Measurements from ENCODE around the gene PARP15. TPM values are rescaled to one million over a fixed set of nuclear protein-coding genes. Genes with fewer than 3 reads are reported as not detected.

PARP15 gene
- total RNA-seq, 2 experiments from 2014 or later: 41.6 to 41.8 TPM

DNA sequence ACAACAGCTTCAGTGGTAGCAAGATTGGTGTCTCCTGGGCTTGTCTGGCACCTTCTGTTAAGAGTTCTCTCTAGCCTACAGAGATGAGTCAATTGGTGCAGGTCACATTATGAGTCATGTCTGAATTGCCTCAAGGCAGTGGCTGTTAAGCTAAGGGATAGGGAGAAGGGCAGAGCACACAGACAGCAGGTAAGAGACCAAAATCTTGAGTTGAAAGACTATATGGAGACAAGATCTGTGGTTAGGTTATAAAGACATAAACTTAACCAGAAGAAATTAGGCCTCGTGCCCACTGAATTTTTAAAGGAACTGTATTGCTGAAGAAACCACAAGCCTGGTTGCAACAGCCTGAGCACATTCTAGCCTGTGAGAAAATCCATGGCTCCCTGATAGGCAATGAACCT lies 43.5 kb upstream of the PARP15 start:
- peak in 1 of 14 experiments; percentile 9 for DNase-seq
- no peaks in the 10 kb centered on the region for H3K27me3 ChIP-seq (ENCODE audit: control insufficient read depth in 1 of 2, insufficient read depth in 2 of 2, low read length in 2 of 2)
- H3K4me3 Mint-ChIP-seq: no peak overlapping the region
- intact Hi-C loops (cut with DNase I, micrococcal nuclease): no loop called here
- no peaks in the 10 kb centered on the region for H3K9me3 ChIP-seq (ENCODE audit: control insufficient read depth in 1 of 2, insufficient read depth in 1 of 2, low read length in 2 of 2)
- no peak overlapping the region for H3K27ac ChIP-seq (ENCODE audit: low read depth in 1 of 2, low read length in 2 of 2)
- H3K27me3 Mint-ChIP-seq: no peaks in the 10 kb centered on the region
- TF ChIP-seq, protein P1, sequence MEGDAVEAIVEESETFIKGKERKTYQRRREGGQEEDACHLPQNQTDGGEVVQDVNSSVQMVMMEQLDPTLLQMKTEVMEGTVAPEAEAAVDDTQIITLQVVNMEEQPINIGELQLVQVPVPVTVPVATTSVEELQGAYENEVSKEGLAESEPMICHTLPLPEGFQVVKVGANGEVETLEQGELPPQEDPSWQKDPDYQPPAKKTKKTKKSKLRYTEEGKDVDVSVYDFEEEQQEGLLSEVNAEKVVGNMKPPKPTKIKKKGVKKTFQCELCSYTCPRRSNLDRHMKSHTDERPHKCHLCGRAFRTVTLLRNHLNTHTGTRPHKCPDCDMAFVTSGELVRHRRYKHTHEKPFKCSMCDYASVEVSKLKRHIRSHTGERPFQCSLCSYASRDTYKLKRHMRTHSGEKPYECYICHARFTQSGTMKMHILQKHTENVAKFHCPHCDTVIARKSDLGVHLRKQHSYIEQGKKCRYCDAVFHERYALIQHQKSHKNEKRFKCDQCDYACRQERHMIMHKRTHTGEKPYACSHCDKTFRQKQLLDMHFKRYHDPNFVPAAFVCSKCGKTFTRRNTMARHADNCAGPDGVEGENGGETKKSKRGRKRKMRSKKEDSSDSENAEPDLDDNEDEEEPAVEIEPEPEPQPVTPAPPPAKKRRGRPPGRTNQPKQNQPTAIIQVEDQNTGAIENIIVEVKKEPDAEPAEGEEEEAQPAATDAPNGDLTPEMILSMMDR (IDR thresholded peaks at IDR 0.05): no peak
- peaks cover 83% of the 10 kb centered on the region for H3K36me3 ChIP-seq (ENCODE audit: insufficient read depth, low read length)
- no peaks in the 10 kb centered on the region for H3K4me1 ChIP-seq (ENCODE audit: insufficient read depth, low read length)
- no peaks in the 10 kb centered on the region for H3K9me3 Mint-ChIP-seq
- peaks cover 4% of the 10 kb centered on the region for H3K4me1 Mint-ChIP-seq (ENCODE audit: low read depth)
- ATAC-seq (ENCODE audit: poor library complexity): no peak
- H3K4me3 ChIP-seq (ENCODE audit: low read length): no peak overlapping the region
- H3K36me3 Mint-ChIP-seq (ENCODE audit: low read depth): peaks cover 85% of the 10 kb centered on the region
- H3K27ac Mint-ChIP-seq: no peak overlapping the region
- POLR2A ChIA-PET: no interaction called here
- CTCF ChIA-PET: no interaction called here

DNA sequence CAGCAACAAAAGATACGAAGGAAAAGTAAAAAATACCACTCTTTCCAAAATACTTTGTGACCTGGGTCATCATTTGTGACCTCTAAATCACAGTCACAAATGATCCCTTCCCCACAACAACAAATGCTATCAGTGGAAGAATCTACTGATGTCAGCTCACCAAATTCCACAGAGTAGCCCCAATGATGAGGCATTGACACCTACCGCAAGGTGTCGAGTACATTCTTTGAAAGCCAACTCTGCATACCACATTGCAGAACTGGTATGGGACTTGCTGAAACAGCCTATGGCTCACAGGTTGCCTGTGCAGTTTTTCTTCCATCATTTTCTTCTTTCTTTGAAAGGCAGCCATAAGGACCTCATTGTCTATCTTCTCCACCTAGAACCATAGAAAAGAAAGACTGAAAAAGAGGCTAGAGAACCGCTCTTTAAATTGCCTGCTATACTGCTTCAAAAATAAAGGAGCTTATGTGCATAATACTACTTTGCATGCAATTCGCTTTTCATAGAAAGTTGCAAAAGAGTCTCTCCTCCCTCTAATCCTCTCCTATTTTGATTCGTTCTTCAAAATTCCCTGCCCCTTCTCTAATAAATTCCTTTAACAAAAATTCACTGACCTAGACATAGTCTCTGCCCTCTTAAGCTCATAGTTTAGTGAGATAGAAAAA lies 41.4 kb upstream of the PARP15 start:
- no peaks in the 10 kb centered on the region for H3K9me3 ChIP-seq (ENCODE audit: control insufficient read depth in 1 of 2, insufficient read depth in 1 of 2, low read length in 2 of 2)
- no peaks in the 10 kb centered on the region for H3K4me1 ChIP-seq (ENCODE audit: insufficient read depth, low read length)
- DNase-seq (no peak), ATAC-seq (ENCODE audit: poor library complexity) (no peak)
- no peak overlapping the region for H3K27ac ChIP-seq (ENCODE audit: low read depth in 1 of 2, low read length in 2 of 2)
- peaks cover 93% of the 10 kb centered on the region for H3K36me3 Mint-ChIP-seq (ENCODE audit: low read depth)
- H3K4me1 Mint-ChIP-seq (ENCODE audit: low read depth): peaks cover 9% of the 10 kb centered on the region
- no peaks in the 10 kb centered on the region for H3K27me3 Mint-ChIP-seq
- ChIA-PET POLR2A (interaction anchor here (0.8 to 1.0 kb wide), 2 partner anchors 66 to 164 kb away, joined by 3 read pairs; no protein-coding TSS in a partner anchor), CTCF (no interaction called here)
- no peak overlapping the region for H3K4me3 ChIP-seq (ENCODE audit: low read length)
- H3K27ac Mint-ChIP-seq: no peak overlapping the region
- intact Hi-C loops (cut with DNase I, micrococcal nuclease): no loop called here
- peaks cover 92% of the 10 kb centered on the region for H3K36me3 ChIP-seq (ENCODE audit: insufficient read depth, low read length)
- no peaks in the 10 kb centered on the region for H3K27me3 ChIP-seq (ENCODE audit: control insufficient read depth in 1 of 2, insufficient read depth in 2 of 2, low read length in 2 of 2)
- H3K9me3 Mint-ChIP-seq: no peaks in the 10 kb centered on the region
- TF ChIP-seq, protein P1 (IDR thresholded peaks at IDR 0.05): no peak
- no peak overlapping the region for H3K4me3 Mint-ChIP-seq

DNA sequence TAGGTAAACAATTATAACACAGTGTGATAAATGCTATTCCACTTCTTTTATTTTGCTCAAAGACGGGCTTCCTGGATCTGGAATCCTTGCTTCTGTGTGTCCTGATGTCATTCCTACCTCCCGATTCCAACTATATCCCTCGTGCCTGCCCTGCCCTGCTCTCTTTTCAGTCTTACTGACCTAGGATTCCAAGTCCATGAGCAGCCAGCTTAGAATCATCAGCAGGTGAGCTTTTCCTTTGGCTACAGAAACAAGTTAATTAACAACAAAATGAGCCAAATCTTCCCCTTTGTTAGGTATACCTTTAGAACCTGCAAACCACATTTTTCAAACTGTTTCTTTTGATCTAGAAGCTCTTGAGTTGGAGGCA lies 40.8 kb upstream of the PARP15 start:
- no peaks in the 10 kb centered on the region for H3K27me3 Mint-ChIP-seq
- Histone ChIP-seq H3K9me3 (ENCODE audit: control insufficient read depth in 1 of 2, insufficient read depth in 1 of 2, low read length in 2 of 2) (no peaks in the 10 kb centered on the region), H3K4me1 (ENCODE audit: insufficient read depth, low read length) (no peaks in the 10 kb centered on the region), H3K36me3 (ENCODE audit: insufficient read depth, low read length) (peaks cover 92% of the 10 kb centered on the region), H3K27me3 (ENCODE audit: control insufficient read depth in 1 of 2, insufficient read depth in 2 of 2, low read length in 2 of 2) (no peaks in the 10 kb centered on the region), H3K27ac (ENCODE audit: low read depth in 1 of 2, low read length in 2 of 2) (no peak overlapping the region), H3K4me3 (ENCODE audit: low read length) (no peak overlapping the region)
- no peak for DNase-seq
- peaks cover 95% of the 10 kb centered on the region for H3K36me3 Mint-ChIP-seq (ENCODE audit: low read depth)
- TF ChIP-seq, protein P1 (IDR thresholded peaks at IDR 0.05): no peak
- intact Hi-C loops (cut with DNase I, micrococcal nuclease): no loop called here
- ATAC-seq (ENCODE audit: poor library complexity): no peak
- POLR2A ChIA-PET: interaction anchor here (0.8 to 1.0 kb wide), 2 partner anchors 67 to 163 kb away, joined by 3 read pairs; no protein-coding TSS in a partner anchor
- no peak overlapping the region for H3K27ac Mint-ChIP-seq
- H3K9me3 Mint-ChIP-seq: no peaks in the 10 kb centered on the region
- peaks cover 9% of the 10 kb centered on the region for H3K4me1 Mint-ChIP-seq (ENCODE audit: low read depth)
- CTCF ChIA-PET: no interaction called here
- no peak overlapping the region for H3K4me3 Mint-ChIP-seq

Measured in CD4-positive, alpha-beta T cell (primary cell).